HepG2 (cell line): ENCODE measurements around the gene ABCA13.

Experiments used
- EP300 ChIP-seq, 3 experiments: sonication (generic) in 1 of 3; formaldehyde crosslinking in 1 of 3; IDR thresholded peaks; 2 replicates each; pipeline versions ENCODE4 v1.5.1 to v1.6.1; 2011 to 2020; ENCODE audit warnings: low read depth in 2 of 3, low read length in 2 of 3, borderline replicate concordance in 1 of 3, improper control_type of control experiment in 1 of 3, mild to moderate bottlenecking in 1 of 3, missing genetic modification reagents in 1 of 3, moderate library complexity in 1 of 3
- KDM5A ChIP-seq: fragments of 200-600 bp; sonication (generic); IDR thresholded peaks from 2 replicates; pipeline ENCODE4 v1.7.0; 2018; ENCODE audit warnings: antibody characterized with exemption, mild to moderate bottlenecking, low read length, borderline replicate concordance
- POLR2AphosphoS5 ChIP-seq: IDR thresholded peaks from 2 replicates; pipeline ENCODE4 v1.6.1; 2012; ENCODE audit warnings: low read depth, low read length
- POLR2G ChIP-seq: fragments of 200-400 bp; formaldehyde crosslinking; IDR thresholded peaks from 2 replicates; pipeline ENCODE4 v1.6.1; 2018; ENCODE audit warnings: mild to moderate bottlenecking, low read depth, low read length, moderate library complexity
- PTBP1 ChIP-seq: fragments of 200-400 bp; formaldehyde crosslinking; IDR thresholded peaks from 2 replicates; pipeline ENCODE4 v1.6.1; 2018; ENCODE audit warnings: low read length, low read depth; ENCODE audit not compliant: poor library complexity, severe bottlenecking
- SRSF1 ChIP-seq: fragments of 200-400 bp; formaldehyde crosslinking; optimal IDR thresholded peaks from 2 replicates; pipeline ENCODE3; 2017; ENCODE audit warnings: mild to moderate bottlenecking, low read depth, low read length, moderate library complexity
- ZNF460 ChIP-seq: sonication (generic); formaldehyde crosslinking; IDR thresholded peaks from 2 replicates; pipeline ENCODE4 v1.5.1; 2020; ENCODE audit warnings: missing genetic modification reagents, mild to moderate bottlenecking, borderline replicate concordance
- TF ChIP-seq, protein P1 (sequence below): sonication (generic); formaldehyde crosslinking; conservative IDR thresholded peaks from 2 replicates; pipeline ENCODE4 v1.4.0; 2020; ENCODE audit warnings: missing genetic modification reagents
- TF ChIP-seq, protein P2 (sequence below): IDR thresholded peaks from 2 replicates; pipeline ENCODE4 v1.6.1; 2012; ENCODE audit warnings: low read length, improper control_type of control experiment

DNA sequence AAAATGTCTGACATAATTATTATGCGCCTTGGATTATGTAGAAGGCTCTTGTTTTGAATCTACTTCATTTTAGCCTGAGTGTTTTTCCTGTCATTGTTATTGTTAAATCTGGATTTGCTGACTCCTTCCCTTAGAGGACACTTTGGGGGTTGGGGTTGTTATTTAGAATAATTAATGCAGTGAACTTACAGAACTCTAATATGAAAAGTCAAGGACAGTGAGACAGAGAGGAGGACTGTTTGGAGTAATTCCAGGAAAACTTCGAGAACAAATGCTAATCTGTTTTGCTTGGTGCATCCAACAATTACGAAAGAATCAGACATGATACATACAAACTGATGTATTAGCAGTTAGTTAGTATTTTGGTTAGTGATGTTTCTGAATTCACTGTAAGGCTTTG lies 146.1 kb downstream of the ABCA13 start:
- TF ChIP-seq PTBP1, result no peak
- TF ChIP-seq ZNF460 (CRISPR knock-in tag), result no peak
- TF ChIP-seq, protein P1, sequence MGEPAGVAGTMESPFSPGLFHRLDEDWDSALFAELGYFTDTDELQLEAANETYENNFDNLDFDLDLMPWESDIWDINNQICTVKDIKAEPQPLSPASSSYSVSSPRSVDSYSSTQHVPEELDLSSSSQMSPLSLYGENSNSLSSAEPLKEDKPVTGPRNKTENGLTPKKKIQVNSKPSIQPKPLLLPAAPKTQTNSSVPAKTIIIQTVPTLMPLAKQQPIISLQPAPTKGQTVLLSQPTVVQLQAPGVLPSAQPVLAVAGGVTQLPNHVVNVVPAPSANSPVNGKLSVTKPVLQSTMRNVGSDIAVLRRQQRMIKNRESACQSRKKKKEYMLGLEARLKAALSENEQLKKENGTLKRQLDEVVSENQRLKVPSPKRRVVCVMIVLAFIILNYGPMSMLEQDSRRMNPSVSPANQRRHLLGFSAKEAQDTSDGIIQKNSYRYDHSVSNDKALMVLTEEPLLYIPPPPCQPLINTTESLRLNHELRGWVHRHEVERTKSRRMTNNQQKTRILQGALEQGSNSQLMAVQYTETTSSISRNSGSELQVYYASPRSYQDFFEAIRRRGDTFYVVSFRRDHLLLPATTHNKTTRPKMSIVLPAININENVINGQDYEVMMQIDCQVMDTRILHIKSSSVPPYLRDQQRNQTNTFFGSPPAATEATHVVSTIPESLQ (CRISPR knock-in tag), result no peak
- no peak for TF ChIP-seq POLR2AphosphoS5
- no peak for TF ChIP-seq POLR2G
- TF ChIP-seq EP300 (IDR thresholded peaks at IDR 0.05; ENCODE audit: low read depth in 2 of 2, low read length in 2 of 2), result no peak
- no peak for TF ChIP-seq EP300 (CRISPR knock-in tag; IDR thresholded peaks at IDR 0.05; ENCODE audit: borderline replicate concordance)
- no peak for TF ChIP-seq KDM5A
- TF ChIP-seq, protein P2, sequence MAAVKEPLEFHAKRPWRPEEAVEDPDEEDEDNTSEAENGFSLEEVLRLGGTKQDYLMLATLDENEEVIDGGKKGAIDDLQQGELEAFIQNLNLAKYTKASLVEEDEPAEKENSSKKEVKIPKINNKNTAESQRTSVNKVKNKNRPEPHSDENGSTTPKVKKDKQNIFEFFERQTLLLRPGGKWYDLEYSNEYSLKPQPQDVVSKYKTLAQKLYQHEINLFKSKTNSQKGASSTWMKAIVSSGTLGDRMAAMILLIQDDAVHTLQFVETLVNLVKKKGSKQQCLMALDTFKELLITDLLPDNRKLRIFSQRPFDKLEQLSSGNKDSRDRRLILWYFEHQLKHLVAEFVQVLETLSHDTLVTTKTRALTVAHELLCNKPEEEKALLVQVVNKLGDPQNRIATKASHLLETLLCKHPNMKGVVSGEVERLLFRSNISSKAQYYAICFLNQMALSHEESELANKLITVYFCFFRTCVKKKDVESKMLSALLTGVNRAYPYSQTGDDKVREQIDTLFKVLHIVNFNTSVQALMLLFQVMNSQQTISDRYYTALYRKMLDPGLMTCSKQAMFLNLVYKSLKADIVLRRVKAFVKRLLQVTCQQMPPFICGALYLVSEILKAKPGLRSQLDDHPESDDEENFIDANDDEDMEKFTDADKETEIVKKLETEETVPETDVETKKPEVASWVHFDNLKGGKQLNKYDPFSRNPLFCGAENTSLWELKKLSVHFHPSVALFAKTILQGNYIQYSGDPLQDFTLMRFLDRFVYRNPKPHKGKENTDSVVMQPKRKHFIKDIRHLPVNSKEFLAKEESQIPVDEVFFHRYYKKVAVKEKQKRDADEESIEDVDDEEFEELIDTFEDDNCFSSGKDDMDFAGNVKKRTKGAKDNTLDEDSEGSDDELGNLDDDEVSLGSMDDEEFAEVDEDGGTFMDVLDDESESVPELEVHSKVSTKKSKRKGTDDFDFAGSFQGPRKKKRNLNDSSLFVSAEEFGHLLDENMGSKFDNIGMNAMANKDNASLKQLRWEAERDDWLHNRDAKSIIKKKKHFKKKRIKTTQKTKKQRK, result no peak
- no peak for TF ChIP-seq SRSF1
